DND-41 (cell line): ENCODE results near the gene MAGEA1.

Source experiments
- CTCF ChIP-seq: IDR thresholded peaks from 2 replicates; pipeline ENCODE4 v1.5.1; 2012; ENCODE audit warnings: borderline replicate concordance, low read length, moderate library complexity, mild to moderate bottlenecking; ENCODE audit not compliant: poor library complexity, severe bottlenecking; ENCODE audit errors: extremely low read depth
- EZH2 ChIP-seq: IDR thresholded peaks from 3 replicates; pipeline ENCODE4 v1.6.1; 2012; ENCODE audit warnings: borderline replicate concordance, low read depth, mild to moderate bottlenecking, moderate library complexity, low read length, inconsistent platforms; ENCODE audit not compliant: severe bottlenecking

GRCh38 chrX:153181822-153182221 is 2.7 kb downstream of the MAGEA1 start:
- TF ChIP-seq CTCF (no peak), EZH2 (no peak)
